HG03060 (cell line): ENCODE measurements around the gene YPEL3.

Experiments used
- ATAC-seq: cut with Tn5 transposase; IDR thresholded peaks from one replicate; pipeline ENCODE4 v1.9.1; 2021; ENCODE audit warnings: low read depth, moderate number of reproducible peaks; ENCODE audit not compliant: unreplicated experiment

The YPEL3 gene

GRCh38 chr16:30091474-30092372 is 4.3 kb downstream of the YPEL3 start, which contains the start of gene TBX6:
Gene TBX6 (minus strand): TSS chr16:30091924. CDS start chr16:30091193, 731 bp downstream.
- peak; percentile 55 for ATAC-seq

- no peak for ATAC-seq
Observed at GRCh38 chr16:30090610-30091331, 5.2 kb downstream of the YPEL3 start.

GRCh38 chr16:30088832-30089624 is 7.0 kb downstream of the YPEL3 start:
- no peak for ATAC-seq

GRCh38 chr16:30088237-30088831 is 7.7 kb downstream of the YPEL3 start:
- ATAC-seq, result no peak

GRCh38 chr16:30087181-30087898 is 8.7 kb downstream of the YPEL3 start:
- ATAC-seq, result no peak

- no peak for ATAC-seq
Observed at GRCh38 chr16:30086291-30087140, 9.5 kb downstream of the YPEL3 start.

- ATAC-seq, result no peak
Observed at GRCh38 chr16:30085820-30086219, 10.2 kb downstream of the YPEL3 start.

GRCh38 chr16:30085247-30085646 is 10.8 kb downstream of the YPEL3 start:
- ATAC-seq, result no peak

- ATAC-seq, result no peak
Observed at GRCh38 chr16:30084816-30085159, 11.2 kb downstream of the YPEL3 start.

- ATAC-seq, result no peak
Observed at GRCh38 chr16:30084096-30084815, 11.8 kb downstream of the YPEL3 start.

GRCh38 chr16:30083216-30084055 is 12.6 kb downstream of the YPEL3 start:
- ATAC-seq, result no peak

GRCh38 chr16:30082545-30083090 is 13.4 kb downstream of the YPEL3 start:
- ATAC-seq, result no peak

- ATAC-seq, result no peak
Observed at GRCh38 chr16:30079480-30079879, 16.5 kb downstream of the YPEL3 start.

GRCh38 chr16:30078744-30079143 is 17.3 kb downstream of the YPEL3 start:
- no peak for ATAC-seq

- no peak for ATAC-seq
Observed at GRCh38 chr16:30077656-30078055, 18.4 kb downstream of the YPEL3 start.

GRCh38 chr16:30076276-30076791 is 19.7 kb downstream of the YPEL3 start:
- ATAC-seq, result no peak
